CD4-positive, alpha-beta T cell (primary cell): ENCODE measurements around the gene METTL6. TPM values are rescaled to one million over a fixed set of nuclear protein-coding genes. Genes with fewer than 3 reads are reported as not detected.
A peak's percentile ranks its signal among the peaks of the same experiment; 100 is the strongest.

Experiments used
- ATAC-seq: fragments of 200-7000 bp; cut with Tn5 transposase; one replicate; pipeline ENCODE4 v1.10.0; 2022; ENCODE audit warnings: mild to moderate bottlenecking; ENCODE audit not compliant: poor library complexity
- CTCF ChIA-PET: fragments of 350-600 bp; sonication (Branson Sonifier 250); formaldehyde crosslinking; loops from one replicate; lab custom pipeline; 2021; ENCODE audit warnings: antibody characterized with exemption, inconsistent platforms; lab: Charles Lee
- POLR2A ChIA-PET: fragments of 350-600 bp; sonication (Branson Sonifier 250); formaldehyde crosslinking; loops from one replicate; lab custom pipeline; 2021; ENCODE audit warnings: antibody characterized with exemption, inconsistent platforms; lab: Charles Lee
- DNase-seq, 14 experiments: peaks; one replicate each; pipeline ENCODE4 v3.0.0-alpha.2; 2013 to 2020; ENCODE audit warnings: mixed read lengths in 2 of 14
- H3K27ac ChIP-seq, 2 donors: one replicate each; pipeline versions ENCODE4 v1.5.1 to v1.7.0; 2013; ENCODE audit warnings: low read length in 2 of 2, low read depth in 1 of 2, mild to moderate bottlenecking in 1 of 2
- H3K27me3 ChIP-seq, 2 experiments: 1 replicate in 1 of 2; 2 replicates in 1 of 2; pipeline versions ENCODE4 v1.6.1 to v1.7.0; 2013; ENCODE audit warnings: low read length in 2 of 2, control low read depth in 1 of 2, mild to moderate bottlenecking in 1 of 2, moderate library complexity in 1 of 2; ENCODE audit not compliant: insufficient read depth in 2 of 2, control insufficient read depth in 1 of 2
- H3K36me3 ChIP-seq: one replicate; pipeline ENCODE4 v1.6.1; 2013; ENCODE audit warnings: low read length, control low read depth; ENCODE audit not compliant: insufficient read depth
- H3K4me1 ChIP-seq: one replicate; pipeline ENCODE4 v1.6.1; 2013; ENCODE audit warnings: low read length, control low read depth; ENCODE audit not compliant: insufficient read depth
- H3K4me3 ChIP-seq: one replicate; pipeline ENCODE4 v1.5.1; 2013; ENCODE audit warnings: mild to moderate bottlenecking, low read length, moderate library complexity
- H3K9me3 ChIP-seq, 2 experiments: 1 replicate in 1 of 2; 2 replicates in 1 of 2; pipeline versions ENCODE4 v1.6.1 to v1.7.0; 2013; ENCODE audit warnings: low read length in 2 of 2, mild to moderate bottlenecking in 2 of 2, control low read depth in 1 of 2, moderate library complexity in 1 of 2; ENCODE audit not compliant: control insufficient read depth in 1 of 2, insufficient read depth in 1 of 2
- H3K27ac Mint-ChIP-seq: one replicate; pipeline ENCODE4 v1.8.0; 2020; ENCODE audit warnings: mixed read lengths
- H3K27me3 Mint-ChIP-seq: one replicate; pipeline ENCODE4 v1.8.0; 2021; ENCODE audit warnings: mixed read lengths
- H3K36me3 Mint-ChIP-seq: one replicate; pipeline ENCODE4 v1.8.0; 2021; ENCODE audit warnings: low read depth, mixed read lengths
- H3K4me1 Mint-ChIP-seq: one replicate; pipeline ENCODE4 v1.8.0; 2021; ENCODE audit warnings: low read depth, mixed read lengths
- H3K4me3 Mint-ChIP-seq: one replicate; pipeline ENCODE4 v1.8.0; 2020; ENCODE audit warnings: mild to moderate bottlenecking, mixed read lengths
- H3K9me3 Mint-ChIP-seq: one replicate; pipeline ENCODE4 v1.8.0; 2020; ENCODE audit warnings: mixed read lengths
- CTCF ChIP-seq: fragments of 200-600 bp; IDR thresholded peaks from one replicate; pipeline ENCODE4 v1.8.0; 2022; ENCODE audit warnings: antibody characterized with exemption, mild to moderate bottlenecking
- intact Hi-C, 2 experiments: fragments of 100-400 bp; cut with DNase I in 1 of 2; cut with micrococcal nuclease in 1 of 2; formaldehyde crosslinking; loops; one replicate each; pipeline versions ENCODE4 v1.15.1 to v1.9.0; 2023 to 2025; cut with DNase I, micrococcal nuclease
- total RNA-seq, 174 experiments: library from RNA in 2 of 174; stranded (reverse) in 2 of 174; gene quantifications; one replicate each; pipeline ENCODE4 v1.2.3 and lab custom pipeline; 2021 to 2026

Gene METTL6
- total RNA-seq, 2 experiments from 2014 or later: 4.7 to 5.7 TPM

GRCh38 chr3:15467227-15468181 is 40.2 kb upstream of the METTL6 start:
- H3K4me1 Mint-ChIP-seq: no peaks in the 10 kb centered on the region
- Histone ChIP-seq H3K4me1 (peaks cover 9% of the 10 kb centered on the region), H3K9me3 (no peaks in the 10 kb centered on the region), H3K36me3 (no peaks in the 10 kb centered on the region), H3K27ac (no peak overlapping the region), H3K27me3 (no peaks in the 10 kb centered on the region), H3K4me3 (no peak overlapping the region)
- no peak for ATAC-seq
- H3K9me3 Mint-ChIP-seq: no peaks in the 10 kb centered on the region
- TF ChIP-seq CTCF: no peak
- peak in 1 of 14 experiments; percentile 56 for DNase-seq
- H3K27me3 Mint-ChIP-seq: no peaks in the 10 kb centered on the region
- H3K4me3 Mint-ChIP-seq: no peak overlapping the region
- no peaks in the 10 kb centered on the region for H3K36me3 Mint-ChIP-seq
- intact Hi-C loops: no loop called here
- ChIA-PET CTCF (no interaction called here), POLR2A (interaction anchor here (0.6 kb wide), 1 partner anchor 23 kb away, joined by 4 read pairs; no protein-coding TSS in a partner anchor)
- H3K27ac Mint-ChIP-seq: no peak overlapping the region

- intact Hi-C loops: no loop called here
- no peak for ATAC-seq
- Mint-ChIP-seq H3K27me3 (no peaks in the 10 kb centered on the region), H3K36me3 (no peaks in the 10 kb centered on the region), H3K27ac (no peak overlapping the region), H3K9me3 (no peaks in the 10 kb centered on the region), H3K4me3 (no peak overlapping the region), H3K4me1 (peaks cover 6% of the 10 kb centered on the region)
- TF ChIP-seq CTCF: no peak
- ChIA-PET POLR2A (no interaction called here), CTCF (no interaction called here)
- no peaks in the 10 kb centered on the region for H3K27me3 ChIP-seq
- DNase-seq: no peak
- no peaks in the 10 kb centered on the region for H3K9me3 ChIP-seq
- H3K27ac ChIP-seq: no peak overlapping the region
- H3K36me3 ChIP-seq: no peaks in the 10 kb centered on the region
- H3K4me3 ChIP-seq: no peak overlapping the region
- peaks cover 19% of the 10 kb centered on the region for H3K4me1 ChIP-seq
Measured at GRCh38 chr3:15465876-15466585, 38.7 kb upstream of the METTL6 start.

- Mint-ChIP-seq H3K4me3 (no peak overlapping the region), H3K36me3 (no peaks in the 10 kb centered on the region), H3K4me1 (peaks cover 11% of the 10 kb centered on the region), H3K27me3 (no peaks in the 10 kb centered on the region), H3K27ac (no peak overlapping the region), H3K9me3 (no peaks in the 10 kb centered on the region)
- Histone ChIP-seq H3K27me3 (no peaks in the 10 kb centered on the region), H3K27ac (no peak overlapping the region), H3K36me3 (no peaks in the 10 kb centered on the region), H3K4me3 (no peak overlapping the region), H3K4me1 (peaks cover 22% of the 10 kb centered on the region), H3K9me3 (no peaks in the 10 kb centered on the region)
- intact Hi-C loops: no loop called here
- ChIA-PET CTCF (no interaction called here), POLR2A (no interaction called here)
- no peak for TF ChIP-seq CTCF
- DNase-seq (no peak), ATAC-seq (no peak)
Measured at GRCh38 chr3:15462451-15462850, 35.1 kb upstream of the METTL6 start.
